ENCODE results near the gene MAPT.

Gene MAPT

GRCh38 chr17:45886852-45887251 is 7.5 kb upstream of the MAPT start:
- no peak overlapping the region for H3K27ac ChIP-seq
- H3K4me3 ChIP-seq = no peak overlapping the region
- H3K9me3 ChIP-seq (replicated peaks in 1 of 11) = no peaks in the 10 kb centered on the region; a peak in 2 of 22 replicates
- TF ChIP-seq Cebpa-rat (IDR thresholded peaks at IDR 0.05) = no peak
- H3K36me3 ChIP-seq = no peaks in the 10 kb centered on the region
- no peak overlapping the region for H3K4me2 ChIP-seq
- H3K9ac ChIP-seq = no peak overlapping the region
- no peaks in the 10 kb centered on the region for H4K20me1 ChIP-seq
- H3K27me3 ChIP-seq = no peaks in the 10 kb centered on the region
- H3K4me1 ChIP-seq = peaks cover 0 to 5% (median 0%) of the 10 kb centered on the region in 10 experiments; a peak in 4 of 20 replicates

- Histone ChIP-seq H3K9me3 (replicated peaks in 1 of 11) (no peaks in the 10 kb centered on the region; a peak in 2 of 22 replicates), H4K20me1 (no peaks in the 10 kb centered on the region), H3K4me2 (no peak overlapping the region), H3K27me3 (peaks cover 0 to 2% (median 0%) of the 10 kb centered on the region in 11 experiments; a peak in 2 of 22 replicates), H3K4me1 (no peaks in the 10 kb centered on the region; a peak in 1 of 20 replicates), H3K36me3 (no peaks in the 10 kb centered on the region), H3K27ac (no peak overlapping the region), H3K4me3 (no peak overlapping the region), H3K9ac (no peak overlapping the region)
- no peak for TF ChIP-seq Cebpa-rat (IDR thresholded peaks at IDR 0.05)
Measured at GRCh38 chr17:45888392-45888791, 6.0 kb upstream of the MAPT start.

GRCh38 chr17:45889579-45889978 is 4.8 kb upstream of the MAPT start:
- Histone ChIP-seq H3K4me2 (no peak overlapping the region; a peak in 1 of 22 replicates), H3K4me3 (no peak overlapping the region), H3K4me1 (peaks cover 0 to 5% (median 2%) of the 10 kb centered on the region in 10 experiments; a peak in 10 of 20 replicates), H3K27ac (no peak overlapping the region), H4K20me1 (0 out of 22 replicates have a peak, but pooled peaks cover 0 to under 1% (median 0%) of the 10 kb centered on the region in 11 experiments), H3K36me3 (no peaks in the 10 kb centered on the region), H3K27me3 (peaks cover 3 to 13% (median 10%) of the 10 kb centered on the region in 11 experiments), H3K9me3 (replicated peaks in 1 of 11) (no peaks in the 10 kb centered on the region; a peak in 2 of 22 replicates), H3K9ac (no peak overlapping the region)
- no peak for TF ChIP-seq Cebpa-rat (IDR thresholded peaks at IDR 0.05)

- no peak for TF ChIP-seq Cebpa-rat (IDR thresholded peaks at IDR 0.05)
Measured at GRCh38 chr17:45893725-45894021, 681 bp upstream of the MAPT start.

GRCh38 chr17:45895304-45895968 is 1.1 kb downstream of the MAPT start:
- Histone ChIP-seq H3K4me1 (peaks cover 4 to 20% (median 17%) of the 10 kb centered on the region in 10 experiments; a peak in 17 of 20 replicates), H3K36me3 (no peaks in the 10 kb centered on the region), H3K27me3 (peaks cover 58 to 72% (median 69%) of the 10 kb centered on the region in 11 experiments), H3K4me3 (peak overlapping the region; percentile 64 to 79 (median 72)), H4K20me1 (peaks cover 0 to 38% (median 22%) of the 10 kb centered on the region in 11 experiments; a peak in 16 of 22 replicates), H3K27ac (no peak overlapping the region), H3K9me3 (replicated peaks in 1 of 11) (no peaks in the 10 kb centered on the region), H3K4me2 (peak overlapping the region; percentile 92 to 100 (median 100)), H3K9ac (peak overlapping the region in 8 of 11 experiments; percentile 1 to 76 (median 58); a peak in 13 of 22 replicates)
- no peak for TF ChIP-seq Cebpa-rat (IDR thresholded peaks at IDR 0.05)

More at GRCh38 chr17:45893725-45894021, 681 bp upstream of the MAPT start:
- peak overlapping the region; percentile 92 to 100 (median 100); a peak in 20 of 22 replicates for H3K4me2 ChIP-seq
- peaks cover 4 to 20% (median 17%) of the 10 kb centered on the region in 10 experiments; a peak in 17 of 20 replicates for H3K4me1 ChIP-seq
- H3K9ac ChIP-seq = peak overlapping the region in 7 of 11 experiments; percentile 53 to 76 (median 60); a peak in 9 of 22 replicates
- no peaks in the 10 kb centered on the region for H3K36me3 ChIP-seq
- H3K27me3 ChIP-seq = peaks cover 44 to 54% (median 51%) of the 10 kb centered on the region in 11 experiments
- H3K9me3 ChIP-seq (replicated peaks in 1 of 11) = no peaks in the 10 kb centered on the region
- H3K27ac ChIP-seq = no peak overlapping the region
- peak overlapping the region in 7 of 10 experiments; percentile 64 to 79 (median 72); a peak in 10 of 20 replicates for H3K4me3 ChIP-seq
- peaks cover 0 to 38% (median 22%) of the 10 kb centered on the region in 11 experiments; a peak in 16 of 22 replicates for H4K20me1 ChIP-seq

- peak overlapping the region in 1 of 11 experiments; percentile 76; a peak in 1 of 22 replicates for H3K9ac ChIP-seq
- H3K4me1 ChIP-seq = peaks cover 4 to 20% (median 17%) of the 10 kb centered on the region in 10 experiments; a peak in 17 of 20 replicates
- no peak overlapping the region for H3K27ac ChIP-seq
- H3K4me2 ChIP-seq = peak overlapping the region; percentile 92 to 100 (median 100)
- H3K36me3 ChIP-seq = no peaks in the 10 kb centered on the region
- peak overlapping the region; percentile 64 to 79 (median 72); a peak in 18 of 20 replicates for H3K4me3 ChIP-seq
- H4K20me1 ChIP-seq = peaks cover 0 to 38% (median 22%) of the 10 kb centered on the region in 11 experiments; a peak in 16 of 22 replicates
- TF ChIP-seq Cebpa-rat (IDR thresholded peaks at IDR 0.05) = no peak
- peaks cover 58 to 78% (median 74%) of the 10 kb centered on the region in 11 experiments for H3K27me3 ChIP-seq
- no peaks in the 10 kb centered on the region for H3K9me3 ChIP-seq (replicated peaks in 1 of 11)
Measured at GRCh38 chr17:45895969-45896785, 1.8 kb downstream of the MAPT start.

GRCh38 chr17:45896803-45897693 is 2.7 kb downstream of the MAPT start:
- no peak for TF ChIP-seq Cebpa-rat (IDR thresholded peaks at IDR 0.05)
- Histone ChIP-seq H3K4me3 (no peak overlapping the region), H3K27ac (no peak overlapping the region), H4K20me1 (peaks cover 0 to 38% (median 22%) of the 10 kb centered on the region in 11 experiments; a peak in 16 of 22 replicates), H3K4me1 (peaks cover 4 to 20% (median 17%) of the 10 kb centered on the region in 10 experiments; a peak in 17 of 20 replicates), H3K9me3 (replicated peaks in 1 of 11) (no peaks in the 10 kb centered on the region), H3K9ac (no peak overlapping the region), H3K27me3 (peaks cover 58 to 78% (median 74%) of the 10 kb centered on the region in 11 experiments), H3K4me2 (no peak overlapping the region), H3K36me3 (no peaks in the 10 kb centered on the region)

GRCh38 chr17:45900136-45900535 is 5.8 kb downstream of the MAPT start:
- TF ChIP-seq Cebpa-rat (IDR thresholded peaks at IDR 0.05) = no peak
- Histone ChIP-seq H3K4me3 (no peak overlapping the region), H3K9ac (no peak overlapping the region), H3K27me3 (peaks cover 49 to 61% (median 58%) of the 10 kb centered on the region in 11 experiments), H3K9me3 (replicated peaks in 1 of 11) (no peaks in the 10 kb centered on the region), H4K20me1 (peaks cover 0 to 32% (median 22%) of the 10 kb centered on the region in 11 experiments; a peak in 16 of 22 replicates), H3K4me2 (no peak overlapping the region), H3K27ac (no peak overlapping the region), H3K4me1 (peaks cover 0 to 12% (median 11%) of the 10 kb centered on the region in 10 experiments; a peak in 16 of 20 replicates), H3K36me3 (no peaks in the 10 kb centered on the region)

Data from BLaER1 treated with 17β-estradiol and CSF1 and Interleukin-3, amounts not matched to agents 10 nM and 100 nM (cell line).